Measurements from ENCODE around the gene CD163L1.
"Not testable (repeated sequence)": the region's sequence is repeated elsewhere in the genome, so short reads cannot be mapped to it uniquely, and the experiment has no call there.

Gene CD163L1

GRCh38 chr12:7444076-7444475 is at the start of gene CD163L1:
CD163L1 (minus strand) TSS chr12:7444153; CDS start chr12:7444127, 26 bp downstream.
- no peak for DNase-seq

DNA sequence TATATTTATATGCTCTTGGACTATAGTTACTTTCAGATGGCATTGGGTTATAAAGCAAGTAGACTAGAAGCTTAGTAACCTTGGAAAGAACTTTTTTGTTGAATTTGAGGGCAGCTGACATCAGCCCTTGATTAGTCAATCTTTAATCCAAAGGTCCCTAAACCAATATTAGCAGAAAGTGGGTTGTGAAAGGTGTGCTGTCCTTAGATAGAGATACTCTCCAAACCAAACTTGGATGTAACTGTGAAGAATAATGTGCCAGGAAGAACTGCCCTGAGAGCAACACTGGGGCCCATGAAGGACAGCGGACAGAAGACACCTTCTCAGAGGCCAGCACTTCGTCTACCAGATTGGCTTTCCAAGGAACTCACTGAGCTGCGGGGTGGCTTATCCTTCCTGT is 49.1 kb upstream of the CD163L1 start:
- no peak for DNase-seq

DNA sequence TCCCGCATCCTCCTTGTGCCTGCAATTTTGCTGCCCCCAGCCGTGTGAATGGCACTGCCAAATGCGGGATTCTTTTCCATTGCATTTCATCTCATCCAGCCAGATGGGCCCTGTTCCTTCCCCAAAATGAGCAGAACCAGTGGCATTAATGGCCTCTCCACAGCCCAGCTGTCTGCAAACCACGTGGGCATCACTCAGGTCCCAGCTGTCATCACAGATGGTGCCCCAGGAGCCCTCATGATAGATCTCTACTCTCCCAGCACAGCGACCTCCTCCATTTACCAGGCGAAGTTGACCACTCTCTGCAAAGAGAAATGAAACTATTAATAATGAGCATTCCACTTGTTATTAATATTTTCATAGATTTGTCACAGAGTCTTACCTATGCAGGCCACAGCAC is 42.6 kb upstream of the CD163L1 start:
- peak; percentile 91 to 96 for DNase-seq

DNA sequence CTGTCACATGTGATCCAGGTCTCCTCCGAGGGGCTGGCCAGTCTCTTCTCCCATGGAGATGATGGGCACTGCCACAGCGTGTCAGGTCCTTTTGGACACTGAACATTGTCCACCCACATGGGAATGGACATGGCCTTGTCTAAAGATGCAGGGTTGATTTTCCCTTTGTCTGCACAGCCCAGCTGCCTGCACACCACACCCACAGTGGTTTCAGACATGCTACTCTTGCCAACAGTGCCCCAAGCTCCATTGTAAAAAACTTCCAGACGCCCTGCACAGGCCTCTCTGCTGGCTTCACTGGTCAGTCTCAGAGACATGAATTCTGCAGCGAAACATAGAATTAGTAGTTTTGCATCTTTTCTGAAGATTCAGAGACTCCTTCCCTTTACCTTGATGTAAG is 41.1 kb upstream of the CD163L1 start:
- DNase-seq, result no peak

DNA sequence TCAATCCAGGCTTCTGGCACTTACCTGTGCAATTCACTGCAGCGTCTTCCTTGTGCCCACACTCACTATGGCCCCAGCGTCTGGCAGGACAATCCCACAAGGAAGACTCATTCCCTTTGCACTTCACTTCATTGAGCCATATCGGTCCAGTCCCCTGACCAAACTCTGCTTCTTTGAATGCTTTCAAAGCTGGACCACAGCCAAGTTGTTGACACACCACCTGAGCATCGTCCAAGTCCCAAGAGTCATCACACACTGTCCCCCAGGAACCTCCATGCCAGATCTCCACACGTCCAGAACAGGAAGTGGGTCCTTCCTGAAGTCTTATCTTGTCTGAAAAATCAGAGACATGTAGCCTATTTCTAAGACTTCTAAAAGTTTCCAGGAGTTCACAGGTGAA is 39.4 kb upstream of the CD163L1 start:
- DNase-seq, result no peak

DNA sequence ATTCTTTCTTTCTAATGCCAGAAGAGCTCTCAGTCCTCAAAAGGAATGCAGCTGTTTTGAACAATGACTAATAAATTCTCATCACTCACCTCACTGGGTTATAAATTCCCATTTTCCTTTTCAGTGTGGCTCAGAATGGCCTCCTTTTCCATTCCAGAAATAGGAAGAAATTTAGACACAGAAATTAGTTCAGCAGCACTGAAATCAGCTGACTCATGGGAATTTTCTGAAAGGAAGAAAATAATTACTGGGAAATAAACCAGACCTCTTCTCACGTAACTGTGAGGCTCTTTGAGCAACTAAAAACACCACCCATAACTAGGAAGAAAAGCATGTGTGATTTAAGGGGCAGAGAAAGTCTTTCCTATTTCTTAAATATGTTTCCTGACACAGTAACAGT is 35.8 kb upstream of the CD163L1 start:
- no peak for DNase-seq

DNA sequence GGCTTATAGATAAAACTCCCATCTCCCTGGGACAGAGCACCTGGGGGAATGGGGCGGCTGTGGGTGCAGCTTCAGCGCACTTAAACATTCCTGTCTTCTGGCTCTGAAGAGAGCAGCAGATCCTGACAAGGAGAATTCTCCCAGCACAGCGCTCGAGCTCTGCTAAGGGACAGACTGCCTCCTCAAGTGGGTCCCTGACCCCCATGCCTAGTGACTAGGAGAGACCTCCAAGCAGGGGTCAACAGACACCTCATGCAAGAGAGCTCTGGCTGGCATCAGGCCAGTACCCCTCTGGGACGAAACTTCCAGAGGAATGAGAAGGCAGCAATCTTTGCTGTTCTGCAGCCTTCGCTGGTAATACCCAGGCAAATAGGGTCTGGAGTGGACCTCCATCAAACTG is 28.1 kb upstream of the CD163L1 start:
- DNase-seq, result no peak

DNA sequence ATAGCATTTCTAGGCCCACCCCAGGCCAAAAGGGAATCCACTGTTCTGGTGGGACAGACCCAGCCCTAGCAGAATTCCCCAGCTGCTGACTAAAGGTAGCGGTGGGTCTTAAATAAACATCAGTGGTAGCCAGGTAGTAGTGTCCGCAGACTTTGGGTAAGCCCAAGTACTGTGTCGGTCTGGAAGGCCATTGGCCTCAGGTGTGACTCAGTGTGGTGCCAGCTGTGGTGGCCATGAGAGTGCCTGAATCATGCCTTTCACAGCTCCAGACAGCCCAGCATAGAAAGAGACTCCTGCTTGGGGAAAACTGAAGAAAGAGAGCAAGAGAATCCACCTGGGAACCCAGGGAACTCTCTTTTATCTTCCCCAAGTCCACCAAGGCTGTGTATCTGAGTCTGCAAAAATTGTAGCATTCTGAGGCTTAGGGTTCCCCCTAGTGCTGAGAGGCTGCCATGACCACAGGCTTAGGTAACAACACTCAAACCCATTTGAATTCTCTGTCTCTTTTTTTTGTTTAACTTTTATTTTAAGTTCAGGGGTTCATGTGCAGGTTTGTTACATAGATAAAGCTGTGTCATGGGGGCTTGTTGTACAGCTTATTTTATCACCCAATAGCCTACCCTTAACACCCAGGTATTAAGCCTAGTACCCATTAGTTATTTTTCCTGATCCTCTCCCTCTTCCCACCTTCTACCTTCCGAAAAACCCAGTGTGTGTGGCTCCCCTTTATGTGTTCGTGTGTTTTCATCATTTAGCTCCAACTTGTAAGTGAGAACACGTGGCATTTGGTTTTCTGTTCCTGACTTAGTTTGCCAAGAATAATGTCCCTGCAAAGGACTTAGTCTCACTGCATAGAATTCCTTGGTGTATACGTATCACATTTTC is 16.7 kb upstream of the CD163L1 start:
- peak; percentile 1 to 52 for DNase-seq

DNA sequence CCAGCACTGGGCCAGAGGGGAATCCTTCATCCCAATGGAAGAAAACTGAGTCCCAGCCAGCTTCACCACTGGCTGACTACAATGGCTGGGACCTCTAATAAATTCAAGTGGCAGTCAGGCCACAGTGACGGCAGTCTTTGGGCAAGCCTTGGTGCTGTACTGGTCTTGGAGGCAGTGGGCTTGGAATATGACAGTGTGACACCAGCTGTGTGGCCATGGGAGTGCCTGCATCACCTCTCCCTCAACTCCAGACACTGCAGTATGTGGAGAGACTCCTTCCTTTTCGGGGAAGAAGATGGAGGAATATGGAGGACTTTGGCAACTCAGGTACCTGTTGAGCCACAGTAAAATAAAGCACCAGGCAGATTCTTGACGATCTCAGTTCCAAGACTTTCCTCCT is 16.0 kb upstream of the CD163L1 start:
- no peak for DNase-seq

DNA sequence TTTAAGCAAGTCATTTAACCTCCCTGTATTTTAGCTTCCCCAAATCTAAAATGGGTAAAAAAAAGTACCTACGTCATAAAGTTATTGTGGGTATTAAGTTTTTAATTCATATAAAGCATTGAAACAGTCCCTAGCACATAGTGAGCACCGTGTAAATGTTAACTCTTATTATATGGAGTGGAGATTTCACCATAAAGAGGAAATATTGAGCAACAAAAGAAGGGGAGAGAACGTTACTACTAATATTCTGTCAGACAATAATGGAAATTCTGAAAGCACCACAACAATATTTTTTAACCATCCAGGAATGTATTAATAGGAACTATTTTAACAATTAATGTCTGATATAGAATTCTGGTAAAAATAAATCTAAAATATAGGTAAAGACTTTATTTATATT is 7.8 kb upstream of the CD163L1 start:
- no peak for DNase-seq

DNA sequence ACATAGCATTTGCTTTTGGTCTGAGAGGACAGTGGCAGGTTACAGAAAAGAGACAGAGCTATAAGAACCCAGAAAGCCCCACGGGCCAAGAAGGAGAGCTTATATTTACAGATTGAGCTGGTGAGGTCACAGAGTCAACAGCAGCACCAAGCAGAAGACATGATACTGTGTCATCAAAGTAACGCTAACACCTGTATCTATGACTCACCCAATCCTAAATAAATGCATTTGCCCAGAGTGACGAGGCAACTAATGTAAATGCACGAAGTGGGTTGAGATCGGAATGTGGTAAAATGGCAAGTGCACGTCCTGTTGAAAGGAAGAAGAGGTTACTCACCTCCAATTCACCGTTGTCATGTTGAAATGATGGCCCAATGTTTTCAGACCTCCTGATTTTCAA is 6.7 kb upstream of the CD163L1 start:
- DNase-seq, result no peak

DNA sequence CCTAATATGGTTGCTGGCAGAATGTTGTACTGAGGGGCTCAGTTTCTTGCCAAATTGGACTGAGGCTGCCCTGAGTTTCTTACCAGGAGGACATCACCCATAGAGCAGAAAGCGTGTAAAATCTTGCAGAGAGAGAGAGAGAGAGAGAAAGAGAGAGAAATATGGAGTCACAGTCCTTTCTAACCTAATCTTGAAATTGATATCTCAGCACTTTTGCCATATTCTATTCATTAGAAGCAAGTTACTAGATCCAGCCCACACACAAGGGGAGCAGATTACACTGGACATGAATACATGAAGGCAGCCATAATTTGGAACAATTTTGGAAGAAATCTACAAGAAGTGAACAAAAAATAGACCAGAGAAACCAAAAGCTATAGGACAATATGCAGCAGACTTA is 4.1 kb upstream of the CD163L1 start:
- DNase-seq, result no peak

DNA sequence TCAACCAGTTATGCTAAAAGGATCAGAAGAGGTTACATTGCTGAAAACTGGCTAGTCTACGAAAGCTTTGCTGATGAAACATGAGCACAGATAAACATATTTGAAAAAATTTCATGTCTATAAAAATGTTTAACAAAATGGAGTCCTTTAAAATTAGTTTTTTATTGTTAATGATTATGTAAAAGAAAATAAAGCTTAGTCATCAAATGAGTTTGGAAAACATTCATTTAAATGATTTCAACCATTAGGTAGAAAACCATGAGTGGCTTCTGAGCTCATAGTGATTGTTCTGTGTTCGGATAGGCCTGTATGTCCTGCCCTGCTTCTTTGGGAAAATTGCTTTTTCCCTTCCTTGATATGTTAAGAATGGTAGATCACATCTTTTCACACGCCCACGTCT is 584 bp upstream of the CD163L1 start:
- no peak for DNase-seq

- DNase-seq, result no peak
Measured at GRCh38 chr12:7441216-7441615, 2.7 kb downstream of the CD163L1 start.

- peak; percentile 75 to 76 for DNase-seq
Measured at GRCh38 chr12:7439579-7440505, 4.1 kb downstream of the CD163L1 start.

DNA sequence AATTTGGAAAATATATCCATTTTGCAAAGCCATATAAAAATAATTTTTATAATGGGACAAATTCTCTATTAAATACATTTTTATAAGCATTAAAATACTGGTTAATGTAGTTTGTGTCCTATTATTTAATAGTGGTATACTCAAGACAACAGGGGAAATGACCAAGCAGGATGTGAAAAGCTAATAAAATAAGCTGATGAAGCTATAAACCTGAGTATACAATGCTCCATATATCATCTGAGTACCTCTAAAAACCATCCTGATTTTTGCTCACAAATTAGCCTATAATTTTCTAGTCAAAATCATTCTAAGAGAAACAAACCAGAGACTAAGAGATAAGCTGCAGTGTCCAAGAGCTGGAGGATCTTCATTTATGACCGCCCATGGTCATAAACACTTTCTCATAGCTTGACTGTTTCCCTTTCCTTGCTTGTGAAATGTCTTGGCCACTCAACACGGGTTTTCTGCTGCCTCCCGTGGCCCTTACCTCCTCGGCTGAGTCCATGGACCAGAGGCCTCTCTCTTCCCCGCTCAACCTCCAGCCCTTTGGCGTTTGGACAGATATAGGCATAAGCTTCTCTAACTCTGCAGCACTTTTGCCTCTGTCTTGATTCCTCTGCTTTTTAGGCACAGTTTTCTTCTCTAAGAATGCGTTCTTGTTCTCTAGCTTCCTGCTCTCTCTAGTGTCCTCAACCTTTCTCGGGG is 5.5 kb downstream of the CD163L1 start:
- not testable (repeated sequence) for DNase-seq

- not testable (repeated sequence) for DNase-seq
Measured at GRCh38 chr12:7437494-7437893, 6.5 kb downstream of the CD163L1 start.

- DNase-seq, result no peak
Measured at GRCh38 chr12:7434670-7435069, 9.3 kb downstream of the CD163L1 start.

DNA sequence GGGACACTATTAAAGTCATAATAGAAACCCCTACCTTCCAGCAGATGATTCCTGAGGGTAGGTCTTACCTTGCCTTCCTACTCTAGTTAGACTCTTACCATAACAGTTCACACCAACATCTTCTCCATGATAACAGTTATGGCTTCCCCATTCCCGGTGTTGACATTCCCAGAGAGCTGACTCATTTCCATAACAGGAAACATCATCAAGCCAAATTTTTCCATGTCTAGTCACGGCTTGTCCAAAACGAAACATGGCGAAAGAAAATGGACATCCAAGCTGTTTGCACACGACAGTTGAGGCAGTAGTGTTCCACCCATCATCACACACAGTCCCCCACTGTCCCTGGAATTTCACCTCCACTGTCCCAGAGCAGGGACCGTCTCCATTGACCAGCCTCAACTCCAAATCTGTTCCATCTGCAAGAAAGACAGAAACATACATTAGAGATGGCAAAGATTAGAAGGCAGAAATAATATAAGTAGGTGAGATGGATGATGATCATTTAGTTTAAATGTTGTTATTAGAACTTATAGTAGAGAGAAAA is 10.6 kb downstream of the CD163L1 start:
- no peak for DNase-seq

GRCh38 chr12:7431993-7432685 is 11.8 kb downstream of the CD163L1 start:
- no peak for DNase-seq

DNA sequence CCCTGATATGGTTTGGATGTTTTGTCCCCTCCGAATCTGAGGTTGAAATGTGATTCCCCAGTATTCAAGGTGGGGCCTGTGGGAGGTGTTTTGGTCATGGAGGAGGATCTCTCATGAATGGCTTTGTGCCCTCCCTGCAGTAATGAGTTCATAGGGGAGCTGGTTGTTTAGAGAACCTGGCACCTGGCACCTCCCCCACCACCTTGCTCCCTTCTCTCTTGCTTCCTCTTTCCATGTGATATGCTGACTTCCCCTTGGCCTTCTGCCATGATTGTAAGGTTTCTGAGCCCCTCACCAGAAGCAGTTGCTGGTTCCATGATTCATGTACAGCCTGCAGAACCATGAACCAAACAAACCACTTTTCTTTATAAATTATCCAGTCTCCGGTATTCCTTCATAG is 32.6 kb downstream of the CD163L1 start:
- no peak for DNase-seq

DNA sequence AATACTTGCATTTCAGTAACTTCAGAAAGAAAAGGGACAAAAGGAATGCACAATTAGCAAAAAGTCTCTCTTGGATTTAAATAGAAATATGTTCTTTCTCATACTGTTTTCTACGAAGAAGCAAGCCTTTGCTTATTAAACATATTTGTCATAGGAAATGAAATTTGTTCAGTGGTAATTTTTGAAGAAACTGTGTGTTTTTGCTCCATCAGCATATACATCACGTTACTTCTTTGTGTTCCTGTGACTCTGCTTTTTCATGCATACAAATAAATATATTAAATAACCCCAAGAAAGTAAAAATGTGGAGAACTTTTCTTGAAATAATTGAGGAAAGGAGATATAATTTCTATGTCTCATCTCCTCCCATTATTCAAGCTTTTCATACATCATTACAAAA is 39.7 kb downstream of the CD163L1 start:
- DNase-seq, result no peak

All from NCI-H524 (cell line).